Caco-2 (cell line): ENCODE measurements around the gene ZNF397. TPM values are rescaled to one million over a fixed set of nuclear protein-coding genes. Genes with fewer than 3 reads are reported as not detected.

Experiments used
- BruUV-seq: library from RNA; stranded (reverse); fragments of 400-500 nt; replicated peaks from 2 replicates; lab custom pipeline; 2021; lab: Mats Ljungman, UMichigan
- CTCF ChIA-PET: fragments of 300-600 bp; sonication (Branson Sonifier 250); formaldehyde crosslinking; loops from one replicate; lab custom pipeline; 2022; ENCODE audit warnings: antibody characterized with exemption; lab: Charles Lee
- POLR2A ChIA-PET: fragments of 300-600 bp; sonication (Branson Sonifier 250); formaldehyde crosslinking; loops from one replicate; lab custom pipeline; 2022; ENCODE audit warnings: antibody characterized with exemption; lab: Charles Lee
- DNase-seq, 2 experiments: peaks; one replicate each; pipeline versions ENCODE4 v3.0.0 to v3.0.0-alpha.2; 2020 to 2022
- H3K27me3 ChIP-seq: replicated peaks from 2 replicates; pipeline ENCODE4 v1.6.0; 2011; ENCODE audit warnings: low read length; ENCODE audit not compliant: control insufficient read depth, insufficient read depth
- H3K36me3 ChIP-seq: 2 replicates; pipeline ENCODE4 v1.5.1; 2011; ENCODE audit warnings: low read length; ENCODE audit not compliant: control insufficient read depth, insufficient read depth
- H3K4me1 ChIP-seq: fragments of 250-450 bp; sonication (Bioruptor Pico); 2 replicates; pipeline ENCODE4 v1.5.1; 2020; ENCODE audit warnings: mild to moderate bottlenecking
- H3K4me3 ChIP-seq: 2 replicates; pipeline ENCODE4 v1.5.1; 2011; ENCODE audit warnings: low read depth, mild to moderate bottlenecking, control low read depth, low read length
- H3K9me3 ChIP-seq: fragments of 250-450 bp; sonication (Bioruptor Pico); 2 replicates; pipeline ENCODE4 v1.5.1; 2020; ENCODE audit warnings: mild to moderate bottlenecking, moderate library complexity
- H3K27ac Mint-ChIP-seq: one replicate; pipeline ENCODE4 v1.8.0; 2022; ENCODE audit warnings: mixed read lengths; ENCODE audit not compliant: unreplicated experiment
- H3K27me3 Mint-ChIP-seq: one replicate; pipeline ENCODE4 v1.8.0; 2022; ENCODE audit warnings: mixed read lengths; ENCODE audit not compliant: insufficient read depth, unreplicated experiment
- H3K36me3 Mint-ChIP-seq: one replicate; pipeline ENCODE4 v1.8.0; 2022; ENCODE audit warnings: mild to moderate bottlenecking, mixed read lengths; ENCODE audit not compliant: insufficient read depth, unreplicated experiment
- H3K4me1 Mint-ChIP-seq: one replicate; pipeline ENCODE4 v1.8.0; 2022; ENCODE audit warnings: low read depth, mixed read lengths; ENCODE audit not compliant: unreplicated experiment
- H3K4me3 Mint-ChIP-seq: one replicate; pipeline ENCODE4 v1.8.0; 2022; ENCODE audit warnings: mild to moderate bottlenecking, moderate library complexity, mixed read lengths; ENCODE audit not compliant: unreplicated experiment
- H3K9me3 Mint-ChIP-seq: one replicate; pipeline ENCODE4 v1.8.0; 2022; ENCODE audit warnings: mixed read lengths; ENCODE audit not compliant: unreplicated experiment
- intact Hi-C: fragments of 100-400 bp; cut with micrococcal nuclease; formaldehyde crosslinking; loops from one replicate; pipeline ENCODE4 v1.10.0; 2022; ENCODE audit not compliant: unreplicated experiment
- total RNA-seq: library from RNA; stranded (reverse); gene quantifications from 2 replicates; pipeline ENCODE4 v1.2.3, GENCODE V29; 2022
- TF ChIP-seq, protein P1 (sequence below), 2 experiments: fragments of 200-600 bp in 1 of 2; IDR thresholded peaks; 1 replicate in 1 of 2; 2 replicates in 1 of 2; pipeline versions ENCODE4 v1.5.1 to v1.8.0; 2011 to 2022; ENCODE audit warnings: antibody characterized with exemption in 1 of 2, control low read depth in 1 of 2, inconsistent platforms in 1 of 2, low read depth in 1 of 2, low read length in 1 of 2, mild to moderate bottlenecking in 1 of 2, moderate library complexity in 1 of 2; ENCODE audit not compliant: insufficient read depth in 1 of 2, severe bottlenecking in 1 of 2, unreplicated experiment in 1 of 2

Gene ZNF397
- total RNA-seq, 1 experiment from 2014 or later: 4.9 TPM

DNA sequence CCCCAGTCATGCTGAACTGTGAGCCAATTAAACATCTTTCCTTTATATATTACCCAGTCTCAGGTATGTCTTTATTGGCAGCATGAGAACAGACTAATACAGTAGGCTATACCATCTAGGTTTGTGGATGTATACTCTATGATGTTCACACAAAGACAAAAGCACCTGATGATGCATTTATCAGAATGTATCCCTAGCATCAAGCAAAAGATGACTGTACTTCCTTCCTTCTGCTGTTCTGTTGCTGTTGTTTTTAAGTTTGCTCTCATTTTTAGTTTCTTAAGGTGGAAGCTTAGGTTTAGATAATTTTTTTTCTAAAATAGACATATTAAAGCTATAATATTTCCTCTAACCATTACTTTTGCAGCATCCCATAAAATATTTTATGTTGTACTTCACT, 36.8 kb downstream of the ZNF397 start:
- Mint-ChIP-seq H3K4me3 (no peak overlapping the region), H3K36me3 (peaks cover 2% of the 10 kb centered on the region), H3K9me3 (no peaks in the 10 kb centered on the region), H3K27me3 (no peaks in the 10 kb centered on the region), H3K4me1 (no peaks in the 10 kb centered on the region), H3K27ac (no peak overlapping the region)
- no peaks in the 10 kb centered on the region for H3K36me3 ChIP-seq
- ChIA-PET POLR2A (no interaction called here), CTCF (no interaction called here)
- DNase-seq: no peak
- TF ChIP-seq, protein P1, sequence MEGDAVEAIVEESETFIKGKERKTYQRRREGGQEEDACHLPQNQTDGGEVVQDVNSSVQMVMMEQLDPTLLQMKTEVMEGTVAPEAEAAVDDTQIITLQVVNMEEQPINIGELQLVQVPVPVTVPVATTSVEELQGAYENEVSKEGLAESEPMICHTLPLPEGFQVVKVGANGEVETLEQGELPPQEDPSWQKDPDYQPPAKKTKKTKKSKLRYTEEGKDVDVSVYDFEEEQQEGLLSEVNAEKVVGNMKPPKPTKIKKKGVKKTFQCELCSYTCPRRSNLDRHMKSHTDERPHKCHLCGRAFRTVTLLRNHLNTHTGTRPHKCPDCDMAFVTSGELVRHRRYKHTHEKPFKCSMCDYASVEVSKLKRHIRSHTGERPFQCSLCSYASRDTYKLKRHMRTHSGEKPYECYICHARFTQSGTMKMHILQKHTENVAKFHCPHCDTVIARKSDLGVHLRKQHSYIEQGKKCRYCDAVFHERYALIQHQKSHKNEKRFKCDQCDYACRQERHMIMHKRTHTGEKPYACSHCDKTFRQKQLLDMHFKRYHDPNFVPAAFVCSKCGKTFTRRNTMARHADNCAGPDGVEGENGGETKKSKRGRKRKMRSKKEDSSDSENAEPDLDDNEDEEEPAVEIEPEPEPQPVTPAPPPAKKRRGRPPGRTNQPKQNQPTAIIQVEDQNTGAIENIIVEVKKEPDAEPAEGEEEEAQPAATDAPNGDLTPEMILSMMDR (IDR thresholded peaks at IDR 0.05; ENCODE audit: insufficient read depth in 1 of 2, low read depth in 1 of 2, low read length in 1 of 2, severe bottlenecking in 1 of 2, unreplicated experiment in 1 of 2): no peak
- no peaks in the 10 kb centered on the region for H3K4me1 ChIP-seq
- no TSS peak for BruUV-seq
- H3K9me3 ChIP-seq: no peaks in the 10 kb centered on the region
- intact Hi-C loops: no loop called here
- no peaks in the 10 kb centered on the region for H3K27me3 ChIP-seq
- H3K4me3 ChIP-seq: no peak overlapping the region

DNA sequence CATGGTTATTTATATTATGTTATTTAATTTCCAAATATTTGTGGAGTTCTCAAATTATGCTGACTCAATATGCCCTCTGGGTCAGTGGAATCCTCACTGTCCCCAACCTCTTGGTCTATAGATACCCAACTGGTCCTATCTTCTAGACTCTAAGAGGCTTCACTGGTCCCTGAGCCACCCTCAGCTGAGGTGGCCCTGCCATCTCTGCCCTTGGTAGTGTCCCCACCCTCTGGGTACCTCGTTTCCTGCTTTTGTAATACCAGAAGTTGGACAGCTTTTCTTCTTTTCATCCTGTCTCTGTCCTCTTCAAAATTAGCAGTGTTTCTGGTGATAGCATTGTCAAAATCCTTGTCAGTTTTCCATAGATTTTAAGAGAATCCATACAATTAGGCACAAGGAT, 37.3 kb downstream of the ZNF397 start:
- intact Hi-C loops: no loop called here
- Mint-ChIP-seq H3K27ac (no peak overlapping the region), H3K4me3 (no peak overlapping the region), H3K36me3 (peaks cover 6% of the 10 kb centered on the region), H3K4me1 (no peaks in the 10 kb centered on the region), H3K27me3 (no peaks in the 10 kb centered on the region), H3K9me3 (no peaks in the 10 kb centered on the region)
- DNase-seq: no peak
- no peaks in the 10 kb centered on the region for H3K27me3 ChIP-seq
- TF ChIP-seq, protein P1 (IDR thresholded peaks at IDR 0.05; ENCODE audit: insufficient read depth in 1 of 2, low read depth in 1 of 2, low read length in 1 of 2, severe bottlenecking in 1 of 2, unreplicated experiment in 1 of 2): no peak
- no peaks in the 10 kb centered on the region for H3K36me3 ChIP-seq
- ChIA-PET POLR2A (no interaction called here), CTCF (no interaction called here)
- BruUV-seq: no TSS peak
- H3K4me3 ChIP-seq: no peak overlapping the region
- no peaks in the 10 kb centered on the region for H3K9me3 ChIP-seq
- no peaks in the 10 kb centered on the region for H3K4me1 ChIP-seq

DNA sequence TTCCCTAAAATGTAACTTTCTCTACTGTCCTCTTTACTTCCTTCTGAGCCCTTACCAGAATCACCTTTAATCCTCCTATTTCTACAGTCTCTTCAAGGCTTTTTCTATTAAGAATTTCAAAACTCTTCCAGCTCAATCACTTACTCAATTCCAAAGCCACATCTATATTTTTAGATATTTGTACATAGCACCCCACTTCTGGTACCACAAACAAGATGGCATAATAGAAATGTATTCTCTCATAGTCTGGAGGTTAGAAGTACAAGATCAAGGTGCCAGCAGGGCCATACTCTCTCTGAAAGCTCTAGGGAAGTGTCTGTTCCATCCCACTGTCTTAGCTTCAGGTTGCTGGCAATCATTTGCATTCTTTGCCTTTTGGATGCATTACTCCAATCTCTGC, 38.1 kb downstream of the ZNF397 start:
- no peak for DNase-seq
- H3K9me3 Mint-ChIP-seq: no peaks in the 10 kb centered on the region
- BruUV-seq: no TSS peak
- TF ChIP-seq, protein P1 (IDR thresholded peaks at IDR 0.05; ENCODE audit: insufficient read depth in 1 of 2, low read depth in 1 of 2, low read length in 1 of 2, severe bottlenecking in 1 of 2, unreplicated experiment in 1 of 2): no peak
- Histone ChIP-seq H3K9me3 (no peaks in the 10 kb centered on the region), H3K27me3 (no peaks in the 10 kb centered on the region), H3K4me3 (no peak overlapping the region), H3K4me1 (no peaks in the 10 kb centered on the region), H3K36me3 (no peaks in the 10 kb centered on the region)
- POLR2A ChIA-PET: no interaction called here
- intact Hi-C loops: no loop called here
- no peaks in the 10 kb centered on the region for H3K27me3 Mint-ChIP-seq
- H3K27ac Mint-ChIP-seq: no peak overlapping the region
- CTCF ChIA-PET: no interaction called here
- H3K4me3 Mint-ChIP-seq: no peak overlapping the region
- H3K4me1 Mint-ChIP-seq: no peaks in the 10 kb centered on the region
- H3K36me3 Mint-ChIP-seq: peaks cover 6% of the 10 kb centered on the region
